Stimulated activated CD4-positive, alpha-beta T cell treated with anti-CD3 and anti-CD28 coated beads, Interleukin-12 subunit alpha, Interleukin-12 subunit beta, amount 100 ng/mL, for 4 hours (primary cell): ENCODE results near the gene LYPD6.
"Not testable (repeated sequence)": the region's sequence is repeated elsewhere in the genome, so short reads cannot be mapped to it uniquely, and the experiment has no call there.

Source experiments
- DNase-seq: peaks from one replicate; pipeline ENCODE4 v3.0.0-alpha.2; 2020

Gene LYPD6, protein sequence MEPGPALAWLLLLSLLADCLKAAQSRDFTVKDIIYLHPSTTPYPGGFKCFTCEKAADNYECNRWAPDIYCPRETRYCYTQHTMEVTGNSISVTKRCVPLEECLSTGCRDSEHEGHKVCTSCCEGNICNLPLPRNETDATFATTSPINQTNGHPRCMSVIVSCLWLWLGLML

DNA sequence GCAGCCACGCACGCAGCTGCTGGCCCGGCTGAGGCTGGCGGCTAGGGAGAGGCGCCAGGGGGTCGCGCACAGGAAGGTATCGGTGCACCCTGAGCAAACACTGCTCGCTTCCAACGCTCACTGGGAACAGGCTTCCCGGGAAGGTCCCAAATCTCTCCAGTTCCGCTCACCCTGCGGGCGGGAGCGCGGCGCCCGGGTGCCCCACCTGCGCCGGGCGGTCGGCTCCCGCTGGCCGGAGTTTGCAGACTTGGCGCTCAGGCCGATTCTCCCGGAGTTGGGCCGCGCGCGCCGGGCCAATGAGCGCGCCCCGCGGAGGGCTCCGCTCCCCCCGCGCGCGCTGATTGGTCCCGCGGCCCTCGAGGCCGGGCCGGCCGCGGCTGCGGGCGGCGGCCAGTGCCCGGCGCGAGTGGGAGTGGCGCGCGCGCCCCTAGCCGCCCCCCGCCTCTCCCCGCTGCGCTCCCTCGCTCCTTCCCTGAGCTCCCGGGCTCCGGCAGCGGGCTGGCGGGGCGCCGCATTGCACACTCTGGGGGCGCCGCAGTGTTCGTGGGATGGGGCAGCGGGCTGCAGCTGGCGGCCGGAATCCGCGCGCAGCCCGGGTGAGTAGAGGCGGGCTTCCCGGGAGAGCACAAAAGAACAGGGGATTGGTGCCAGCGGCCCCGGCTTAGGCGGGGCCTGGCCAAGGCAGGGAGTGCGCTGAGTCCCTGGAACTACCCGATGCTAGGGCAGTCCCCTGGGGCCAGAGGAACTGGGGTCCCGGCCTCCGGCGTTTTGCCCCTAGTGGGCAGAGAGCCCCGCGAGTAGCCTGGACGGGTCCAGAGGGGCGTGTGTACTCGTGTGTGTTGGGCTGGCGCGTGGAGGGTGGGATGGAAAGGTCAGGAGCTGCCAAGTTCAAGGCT, at the start of gene LYPD6:
Gene LYPD6 (plus strand): TSS at position 461 of the 896 bp plus-strand sequence. CDS start 107,122 bp downstream, outside the sequence.
- DNase-seq, result no peak

DNA sequence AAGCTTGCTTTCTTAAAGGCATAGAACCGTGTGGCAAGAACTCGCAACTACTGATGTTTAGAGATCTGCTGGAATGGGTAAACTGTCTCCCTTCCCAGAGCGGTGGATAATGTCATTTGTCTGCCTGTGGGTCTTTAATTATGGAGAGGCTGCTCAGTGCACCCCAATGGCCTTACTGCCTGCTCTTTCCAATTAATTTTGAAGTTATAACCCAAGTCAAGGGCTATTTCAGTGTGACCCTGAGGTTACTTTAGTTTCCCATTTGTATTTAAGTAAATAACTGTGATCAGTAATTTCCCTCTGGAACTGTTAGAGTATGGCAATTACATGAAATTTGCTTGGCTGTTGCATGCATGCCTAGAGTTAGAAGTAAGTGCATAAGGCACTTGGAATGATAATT, 48.9 kb upstream of the LYPD6 start:
- no peak for DNase-seq

DNA sequence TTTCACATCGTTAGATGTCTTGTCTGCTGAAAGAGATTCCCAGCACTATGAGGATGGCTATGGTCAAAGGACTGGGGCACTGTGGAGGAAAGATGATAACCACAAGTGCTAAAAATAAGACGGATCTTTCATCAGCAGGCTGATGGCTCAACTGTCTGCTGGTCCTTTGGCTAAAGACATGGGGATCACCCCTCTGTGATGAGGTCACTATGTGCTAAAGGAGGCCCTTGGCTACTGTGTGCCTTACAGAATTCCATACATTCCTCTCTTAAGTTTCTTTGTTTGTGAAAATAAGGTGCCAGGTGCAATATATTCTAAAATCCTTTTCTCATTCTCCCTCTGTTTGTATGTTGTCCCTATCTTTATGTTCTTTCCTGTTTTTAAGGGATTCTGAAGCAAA, 39.7 kb upstream of the LYPD6 start:
- DNase-seq, result no peak

DNA sequence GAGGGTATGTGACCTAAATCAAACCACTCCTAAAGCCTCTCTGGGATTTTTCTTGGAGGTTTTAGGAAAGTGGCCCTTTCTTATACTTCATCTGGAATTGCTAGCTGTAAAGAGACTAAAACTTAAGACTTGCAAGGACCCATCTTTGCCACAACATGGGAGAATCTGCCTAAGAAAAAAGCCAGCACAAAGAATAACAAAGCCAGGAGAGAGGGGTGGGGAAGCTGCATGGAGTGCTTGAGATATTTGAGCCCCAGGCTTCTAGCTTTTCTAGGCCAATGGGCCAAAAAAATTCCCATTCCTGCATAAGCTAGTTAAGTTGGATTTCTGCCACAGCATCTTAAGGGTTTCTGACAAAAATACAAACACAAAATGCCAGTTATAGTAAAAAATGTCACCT, 38.5 kb upstream of the LYPD6 start:
- DNase-seq, result no peak

DNA sequence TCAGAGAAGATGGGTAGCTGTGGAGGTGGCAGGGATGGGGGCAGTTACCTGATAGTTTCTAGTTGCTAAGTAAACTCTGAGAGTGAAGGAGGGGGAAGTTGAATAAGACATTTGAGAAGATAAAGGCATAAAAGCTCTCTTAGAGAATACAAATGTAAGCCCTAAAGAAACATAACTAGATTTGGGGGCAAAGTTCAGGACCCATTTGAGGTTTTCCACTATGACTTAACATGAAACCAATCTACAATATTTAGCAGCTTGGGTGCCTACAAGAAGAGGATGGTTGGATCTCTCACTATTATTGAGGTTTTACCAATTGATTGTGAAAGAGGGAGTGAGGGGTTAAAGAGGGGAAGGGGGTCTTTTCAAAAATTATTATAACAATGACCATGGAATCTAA, 34.4 kb upstream of the LYPD6 start:
- no peak for DNase-seq

DNA sequence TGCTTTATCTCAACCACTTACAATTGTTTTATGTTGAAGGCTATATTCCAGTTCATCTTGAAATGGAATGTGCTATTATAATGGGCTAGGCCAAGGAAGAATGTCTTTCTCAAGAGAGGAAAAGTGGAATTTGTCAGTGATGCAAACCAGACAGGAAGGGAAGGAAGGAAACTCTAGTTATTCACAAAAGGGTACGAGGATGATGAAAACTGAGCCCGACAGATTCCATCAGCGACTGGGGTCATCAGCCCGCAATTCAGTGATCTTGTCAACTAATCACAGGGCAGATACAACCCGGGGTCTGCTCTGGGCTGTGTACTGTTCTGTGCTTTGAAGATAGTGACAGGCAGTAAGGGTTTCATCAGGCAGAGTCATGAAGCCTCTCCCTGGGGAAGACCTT, 23.4 kb upstream of the LYPD6 start:
- DNase-seq, result no peak

DNA sequence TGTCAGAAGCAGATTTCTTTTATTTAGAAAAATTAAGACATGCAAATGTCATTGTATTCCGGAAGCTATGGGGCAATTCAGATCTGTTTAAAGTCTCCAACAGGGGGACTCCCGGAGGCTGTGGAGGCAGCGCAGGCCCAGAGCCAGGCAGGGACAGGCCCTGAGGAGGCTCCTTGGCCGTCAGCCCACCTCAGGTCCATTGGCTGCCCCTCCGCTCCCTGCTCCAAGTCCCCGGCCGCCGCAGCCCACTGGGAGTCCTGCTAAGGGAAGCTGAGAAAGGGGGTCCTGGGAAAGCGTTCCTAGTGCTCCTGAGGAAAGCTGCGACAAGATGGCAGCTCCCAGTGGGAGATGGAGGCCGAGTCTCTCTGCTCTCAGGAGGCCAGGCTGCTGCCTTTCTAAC, 20.0 kb upstream of the LYPD6 start:
- DNase-seq, result no peak

DNA sequence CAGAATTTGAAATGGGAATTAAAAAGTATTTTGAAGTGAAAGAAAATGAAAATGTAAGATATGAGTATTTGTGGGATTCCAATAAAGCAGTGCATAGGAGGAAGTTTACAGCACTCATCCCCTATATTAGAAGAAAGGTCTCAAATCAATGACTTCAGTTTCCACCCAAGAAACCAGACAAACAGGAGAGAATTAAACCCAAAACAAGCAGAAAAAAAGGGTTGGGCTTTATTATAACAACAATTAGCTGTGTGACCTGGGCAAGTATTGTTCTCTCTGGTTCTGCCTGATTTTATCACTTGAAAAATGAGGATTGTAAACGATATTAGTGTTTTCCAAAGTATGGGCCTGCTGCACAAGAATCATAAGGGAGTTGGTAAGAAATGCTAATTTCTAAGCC, 18.3 kb upstream of the LYPD6 start:
- no peak for DNase-seq

DNA sequence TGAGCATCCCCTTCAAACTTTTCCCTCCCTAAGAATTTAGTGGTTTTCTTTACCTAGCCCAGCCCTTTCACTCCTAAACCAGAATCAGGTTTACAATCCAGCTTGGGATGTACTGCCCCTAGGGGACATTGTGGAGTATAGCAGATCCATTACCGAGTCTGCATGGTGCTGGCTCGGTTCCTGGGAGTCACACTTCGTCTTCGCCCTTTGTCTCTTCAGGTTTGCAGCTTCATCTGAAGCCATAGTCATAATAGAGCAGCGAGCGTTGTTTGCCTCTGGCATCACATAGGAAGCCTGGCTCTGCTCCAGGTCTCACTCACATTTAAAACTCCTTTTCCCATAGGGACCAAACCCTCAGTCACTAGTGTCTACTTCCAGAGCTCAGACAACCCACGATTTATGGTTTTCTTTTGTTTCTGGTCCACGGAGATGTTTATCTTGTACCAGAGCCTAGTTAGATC, 16.8 kb upstream of the LYPD6 start:
- no peak for DNase-seq

DNA sequence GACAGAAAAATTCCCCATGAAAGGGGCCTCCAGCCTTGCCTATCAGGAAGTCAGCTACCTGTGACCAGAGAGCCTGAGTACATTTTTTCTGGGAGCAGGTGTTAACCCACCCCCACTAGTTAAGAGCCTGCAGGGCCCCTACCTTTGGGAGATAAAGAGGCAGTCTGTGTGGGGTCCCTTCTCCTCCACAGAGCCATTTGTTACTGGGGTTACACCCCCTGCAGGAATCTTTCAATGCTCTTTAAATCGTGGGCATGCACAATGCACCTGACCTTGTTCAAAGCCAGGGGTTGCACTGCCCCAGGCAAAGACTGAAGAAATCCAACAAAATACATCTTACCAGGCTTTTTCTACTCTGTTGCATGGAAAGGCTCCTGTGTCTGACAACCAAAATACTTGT, 15.7 kb upstream of the LYPD6 start:
- DNase-seq, result no peak

DNA sequence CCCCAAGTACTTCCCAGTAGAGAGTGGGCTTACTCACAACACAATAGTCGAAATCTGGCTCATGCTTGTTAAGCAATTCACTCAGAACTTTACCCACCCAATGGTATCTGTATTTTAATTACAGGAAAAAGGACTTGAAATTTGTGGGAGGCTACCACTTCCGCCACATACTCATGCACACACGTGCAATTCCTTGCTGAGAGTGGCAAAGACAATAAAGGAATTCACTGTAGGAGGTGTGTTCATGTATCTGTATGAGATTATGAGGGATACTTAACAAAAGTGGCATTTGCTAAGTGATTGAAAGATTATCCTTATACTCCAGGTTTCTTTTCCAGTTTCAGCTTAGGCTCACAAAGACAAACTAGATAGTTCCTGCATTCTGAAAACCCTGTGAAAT, 14.9 kb upstream of the LYPD6 start:
- no peak for DNase-seq

DNA sequence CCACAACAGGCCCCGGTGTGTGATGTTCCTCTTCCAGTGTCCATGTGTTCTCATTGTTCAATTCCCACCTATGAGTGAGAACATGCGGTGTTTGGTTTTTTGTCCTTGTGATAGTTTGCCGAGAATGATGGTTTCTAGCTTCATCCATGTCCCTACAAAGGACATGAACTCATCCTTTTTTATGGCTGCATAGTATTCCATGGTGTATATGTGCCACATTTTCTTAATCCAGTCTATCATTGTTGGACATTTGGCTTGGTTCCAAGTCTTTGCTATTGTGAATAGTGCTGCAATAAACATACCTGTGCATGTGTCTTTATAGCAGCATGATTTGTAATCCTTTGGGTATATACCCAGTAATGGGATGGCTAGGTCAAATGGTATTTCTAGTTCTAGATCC, 11.8 kb upstream of the LYPD6 start:
- DNase-seq, result not testable (repeated sequence)

DNA sequence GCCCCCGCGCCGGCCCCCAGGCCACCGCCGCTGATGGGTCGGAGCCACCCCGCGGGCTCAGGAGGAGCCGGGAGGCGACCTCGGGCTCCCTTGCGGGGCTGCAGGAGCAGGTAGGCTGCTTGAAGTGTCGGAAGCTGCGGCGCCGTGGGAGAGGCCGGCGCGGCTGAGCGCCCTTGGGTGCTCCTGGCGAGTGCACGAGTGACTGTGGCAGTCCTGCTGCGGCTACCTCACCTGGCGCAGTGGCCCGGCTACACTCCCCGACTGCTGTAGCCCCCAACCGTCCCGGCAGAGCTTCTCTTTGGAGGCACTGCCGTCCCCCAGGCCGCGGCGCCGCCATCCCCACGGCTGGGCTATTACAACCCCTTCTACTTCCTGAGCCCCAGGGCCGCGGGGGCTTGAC, 10.0 kb upstream of the LYPD6 start:
- DNase-seq, result no peak

DNA sequence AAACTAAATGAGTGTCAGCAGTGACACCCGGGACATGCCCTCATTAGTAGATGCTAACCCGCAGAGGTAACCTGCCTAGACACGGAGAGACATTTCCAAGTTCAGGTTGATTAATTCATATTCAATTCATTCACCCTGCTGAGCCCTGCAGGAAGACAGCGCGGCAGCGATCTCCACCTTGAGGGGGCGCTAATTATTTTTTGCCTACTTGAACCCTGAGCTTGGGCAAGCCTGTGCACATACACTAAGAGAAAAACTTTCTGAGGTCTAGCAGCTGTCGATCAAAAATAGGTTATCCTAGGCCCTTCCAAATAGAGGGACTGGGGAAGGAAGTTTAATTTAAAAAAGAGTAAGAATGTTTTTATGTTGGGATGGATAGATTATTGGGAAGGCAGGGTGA, 1.3 kb upstream of the LYPD6 start:
- DNase-seq, result no peak

DNA sequence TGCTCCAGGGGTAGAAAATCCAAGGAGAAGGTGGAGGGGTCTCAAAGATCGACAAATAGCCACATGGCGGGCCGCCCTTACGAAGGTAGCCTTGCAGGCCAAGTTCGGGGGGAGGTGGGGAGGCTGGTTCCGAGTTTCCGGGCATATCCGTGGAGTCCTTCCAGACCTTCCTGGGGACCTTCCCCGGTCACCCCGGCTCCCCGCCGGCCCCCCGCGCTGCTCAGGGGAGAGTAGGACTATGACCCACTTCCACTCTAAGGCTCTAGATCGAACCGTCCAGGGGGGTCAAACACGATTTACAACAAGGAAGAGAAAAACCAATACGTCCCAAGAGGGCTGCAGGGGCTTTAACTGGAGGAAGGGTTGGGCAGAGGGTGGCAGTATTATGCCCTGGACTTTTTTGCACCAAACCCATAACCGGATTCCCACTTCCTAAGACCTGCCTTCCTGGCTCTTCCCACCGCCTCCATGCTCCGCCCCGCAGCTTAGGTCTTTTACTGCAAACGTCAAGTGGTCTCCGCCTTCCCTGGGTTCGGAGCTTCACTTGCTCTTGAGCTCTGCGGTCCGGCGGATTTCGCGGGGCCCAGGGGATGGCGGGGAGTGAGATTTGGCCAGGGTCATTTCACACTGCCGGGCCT, 779 bp upstream of the LYPD6 start:
- DNase-seq, result no peak

DNA sequence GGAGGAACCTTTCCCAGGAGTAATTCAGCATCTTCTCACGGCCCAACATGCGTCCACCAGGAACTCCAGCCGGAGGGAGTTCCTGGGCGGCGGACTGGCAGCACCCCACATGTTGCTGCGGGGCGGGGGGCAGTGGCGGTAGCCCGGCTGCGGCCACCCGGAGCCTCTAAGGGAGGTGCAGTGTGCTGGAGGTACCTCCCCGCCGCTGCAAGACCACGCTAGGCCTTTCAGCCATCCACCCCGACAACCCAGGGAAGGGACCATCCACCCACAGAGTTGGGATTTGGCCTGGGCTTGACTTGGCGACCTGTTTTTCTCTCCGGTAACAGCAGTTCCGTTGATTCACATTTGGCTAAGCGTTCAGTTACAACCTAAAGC, 625 bp downstream of the LYPD6 start:
- DNase-seq, result no peak

DNA sequence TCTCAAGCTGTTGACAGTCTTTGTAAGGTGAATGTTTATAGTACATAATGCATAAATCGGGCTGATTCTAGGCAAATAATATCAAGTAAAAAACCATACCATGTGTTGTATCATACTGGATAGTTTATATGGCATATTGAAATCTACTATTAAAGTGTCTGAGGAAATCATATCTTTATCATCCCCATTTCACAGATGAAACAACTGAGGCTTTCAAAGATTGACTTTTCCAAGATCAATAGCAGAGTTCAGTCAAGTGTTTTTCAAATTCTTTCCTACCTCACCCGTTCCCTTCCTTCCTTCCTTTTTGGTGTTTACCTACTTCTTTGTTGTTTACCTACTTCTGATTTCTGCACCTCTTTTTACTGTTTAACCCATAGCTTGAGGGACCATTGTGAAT, 2.0 kb downstream of the LYPD6 start:
- DNase-seq, result no peak

DNA sequence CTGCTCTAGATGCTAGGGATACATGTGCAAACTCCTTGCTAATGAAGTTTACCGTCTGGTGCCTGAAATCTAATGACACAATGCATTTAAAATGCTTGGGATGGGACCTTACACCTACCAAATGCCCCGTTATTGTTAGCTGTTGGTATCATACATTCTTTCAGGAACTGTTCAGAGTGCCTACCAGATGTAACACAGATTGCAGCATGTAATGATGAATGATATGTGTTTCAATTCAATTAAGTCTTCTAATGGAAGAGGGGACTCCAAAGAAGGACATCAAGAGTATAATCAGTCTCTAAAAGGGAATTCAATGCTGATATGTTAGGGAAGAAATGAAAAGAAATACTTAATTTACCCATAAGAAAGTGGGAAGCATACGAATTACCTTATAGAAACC, 3.2 kb downstream of the LYPD6 start:
- DNase-seq, result no peak

DNA sequence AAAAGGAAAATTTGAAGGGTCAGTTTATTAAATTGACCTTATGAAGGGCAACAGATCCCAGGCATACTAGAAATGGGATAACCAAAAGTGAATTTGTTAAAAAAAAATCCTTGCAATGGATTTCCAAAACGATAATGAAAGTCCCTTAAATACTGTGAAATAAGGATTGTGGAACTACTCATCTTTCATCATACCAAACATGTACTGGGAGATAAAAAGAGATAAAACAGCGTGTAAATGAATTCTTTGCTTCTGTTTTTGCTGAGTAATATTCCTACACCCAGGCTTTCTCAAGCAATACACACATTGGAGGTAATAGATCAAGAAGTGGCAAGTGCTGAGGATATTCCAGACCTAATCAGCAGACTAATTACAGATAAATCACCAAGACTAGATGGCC, 3.8 kb downstream of the LYPD6 start:
- no peak for DNase-seq

DNA sequence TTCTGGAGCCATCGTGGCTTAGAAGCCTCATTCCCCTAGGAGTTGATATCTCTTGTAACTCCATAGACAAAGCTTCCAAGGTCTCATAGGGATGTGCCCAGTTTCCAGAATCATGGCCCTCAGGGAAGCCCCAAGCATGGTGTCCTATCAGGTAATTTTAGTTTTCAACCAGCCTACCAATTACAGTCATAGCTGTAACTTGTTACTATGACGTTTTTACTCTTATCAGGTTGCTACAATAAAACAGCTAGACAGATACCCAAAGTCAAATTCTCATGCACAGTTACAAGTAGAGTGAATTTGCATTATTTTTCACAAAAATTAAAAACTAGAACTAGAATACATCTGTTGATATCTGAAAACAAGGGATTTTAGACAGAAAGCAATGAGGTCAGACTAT, 8.9 kb downstream of the LYPD6 start:
- DNase-seq, result no peak

DNA sequence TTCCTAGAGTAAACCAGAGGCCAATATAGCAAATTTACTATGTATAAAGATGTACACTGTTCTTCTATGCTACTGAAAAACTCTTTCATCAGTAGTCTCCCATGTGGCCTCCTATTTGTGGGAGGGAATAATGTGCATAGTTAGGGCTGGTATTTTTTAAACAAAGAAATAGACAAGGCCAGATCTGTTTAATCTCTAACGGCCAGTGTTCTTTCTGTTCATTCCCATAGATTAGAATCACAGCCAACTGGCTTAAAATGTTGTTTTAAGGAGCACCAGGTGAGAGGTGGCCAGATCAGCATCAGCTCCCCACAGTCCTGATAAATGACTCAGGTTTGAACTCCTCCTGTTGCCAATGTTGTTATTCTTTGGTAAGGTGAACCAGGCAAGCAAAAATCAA, 12.1 kb downstream of the LYPD6 start:
- no peak for DNase-seq

DNA sequence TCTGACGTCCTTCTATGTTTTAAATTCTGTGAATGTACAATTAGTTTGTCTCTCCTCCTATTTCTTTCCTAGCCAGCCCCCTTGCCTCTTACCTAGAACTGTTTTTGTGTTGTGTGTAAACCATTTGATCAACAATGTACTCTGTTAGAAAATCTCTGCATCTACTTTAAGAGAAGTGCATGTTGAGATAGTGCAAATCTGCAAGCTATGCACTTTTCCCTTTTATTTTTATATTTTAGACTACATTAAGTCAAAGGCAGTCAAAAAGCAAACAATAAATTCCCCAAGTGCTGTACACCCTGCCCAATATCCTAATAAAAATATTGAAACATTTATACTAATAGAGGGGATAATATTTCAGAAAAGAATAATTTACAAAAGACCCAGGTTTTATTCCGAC, 13.7 kb downstream of the LYPD6 start:
- no peak for DNase-seq

DNA sequence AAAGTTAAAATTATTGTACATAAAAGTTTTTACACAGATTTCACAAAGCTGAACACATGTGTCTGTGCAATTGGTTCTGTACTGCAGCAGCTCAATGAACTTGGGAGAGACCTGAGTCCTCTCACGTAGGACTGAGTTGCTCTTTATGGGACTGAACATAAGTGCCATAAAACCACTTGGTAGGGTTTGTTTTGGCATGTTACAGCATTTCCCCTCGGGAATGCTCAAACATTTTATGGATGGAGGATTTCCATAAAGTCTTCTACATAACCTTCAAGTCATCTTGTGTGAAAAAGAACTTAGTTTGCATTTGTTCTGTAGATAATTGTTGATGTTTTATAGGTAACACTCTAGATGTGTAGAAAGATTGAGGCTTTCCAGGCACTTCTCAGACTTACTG, 15.9 kb downstream of the LYPD6 start:
- no peak for DNase-seq

DNA sequence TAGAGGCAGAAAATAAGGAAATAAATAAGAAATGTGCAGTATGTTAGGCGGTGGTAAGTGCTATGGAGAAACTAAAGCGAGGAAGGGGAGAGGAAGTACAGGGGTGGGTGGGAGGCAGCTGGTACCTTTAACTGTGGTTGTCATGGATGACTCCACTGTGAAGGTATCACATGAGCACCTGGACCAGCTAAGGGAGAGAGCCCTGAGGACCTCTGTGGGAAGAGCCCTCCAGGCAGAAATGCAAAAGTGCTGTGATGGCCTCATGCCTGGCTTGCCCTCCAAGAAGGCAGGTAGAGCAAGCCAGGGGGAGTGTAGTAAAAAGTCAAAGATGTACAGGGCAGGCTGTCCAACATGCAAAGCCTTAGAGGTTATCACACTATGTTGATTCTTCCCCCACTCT, 17.9 kb downstream of the LYPD6 start:
- DNase-seq, result no peak
